Esophagus squamous epithelium (tissue), 5 donors: ENCODE measurements around the gene ULK4. TPM values are rescaled to one million over a fixed set of nuclear protein-coding genes. Genes with fewer than 3 reads are reported as not detected.

Experiments
- DNase-seq: peaks from one replicate; lab custom pipeline; 2025; lab: John Stamatoyannopoulos, UW
- H3K27ac ChIP-seq, 4 donors: fragments of 200-600 bp; sonication (generic); one replicate each; pipeline ENCODE4 v1.5.1; 2016 to 2019; ENCODE audit warnings: mild to moderate bottlenecking in 1 of 4
- H3K27me3 ChIP-seq, 4 donors: fragments of 200-600 bp; sonication (generic); 1 replicate in 3 of 4; 2 replicates in 1 of 4; pipeline versions ENCODE4 v1.5.1 to v1.6.0; 2017 to 2021; ENCODE audit warnings: antibody characterized with exemption in 1 of 4
- H3K36me3 ChIP-seq, 3 donors: fragments of 200-600 bp; sonication (generic); one replicate each; pipeline ENCODE4 v1.5.1; 2016 to 2019
- H3K4me1 ChIP-seq, 3 donors: fragments of 200-600 bp; sonication (generic); one replicate each; pipeline ENCODE4 v1.5.1; 2017 to 2019
- H3K4me3 ChIP-seq, 4 donors: fragments of 200-600 bp; sonication (generic); 1 replicate in 3 of 4; 2 replicates in 1 of 4; pipeline ENCODE4 v1.5.1; 2016 to 2019; ENCODE audit warnings: mild to moderate bottlenecking in 2 of 4, moderate library complexity in 1 of 4
- H3K9me3 ChIP-seq, 3 donors: fragments of 200-600 bp; sonication (generic); one replicate each; pipeline ENCODE4 v1.5.1; 2016 to 2019
- POLR2A ChIP-seq, 4 donors: fragments of 450-650 bp; IDR thresholded peaks; one replicate each; pipeline ENCODE4 v1.6.1; 2017; ENCODE audit warnings: antibody characterized with exemption in 4 of 4, mild to moderate bottlenecking in 4 of 4, moderate library complexity in 3 of 4
- WGBS, 2 donors: methylation state at CpG; one replicate each; pipeline ENCODE4 v1.1.5; 2018; 5-methylcytosine and 5-hydroxymethylcytosine counted together
- intact Hi-C: fragments of 100-400 bp; cut with DNase I; formaldehyde crosslinking; loops from one replicate; pipeline ENCODE4 v1.15.0; 2022
- total RNA-seq, 4 donors: library from RNA; depleted of rRNA; stranded (reverse); fragments of >200 nt; gene quantifications; one replicate each; pipeline ENCODE4 v1.1.0, GENCODE V29; 2016
- TF ChIP-seq, protein P1 (sequence below), 6 experiments: fragments of 450-650 bp in 4 of 6; fragments of 200-600 bp in 2 of 6; sonication (generic) in 2 of 6; IDR thresholded peaks; one replicate each; pipeline ENCODE4 v1.5.1; 2016 to 2019; ENCODE audit warnings: antibody characterized with exemption in 6 of 6, mild to moderate bottlenecking in 4 of 6, moderate library complexity in 4 of 6
- donor health status: DM: yes; HTN: yes; CAD: no.

ULK4 gene
- total RNA-seq, 4 donors from 2014 or later: 2.2 to 11.4 (median 7.9) TPM

DNA sequence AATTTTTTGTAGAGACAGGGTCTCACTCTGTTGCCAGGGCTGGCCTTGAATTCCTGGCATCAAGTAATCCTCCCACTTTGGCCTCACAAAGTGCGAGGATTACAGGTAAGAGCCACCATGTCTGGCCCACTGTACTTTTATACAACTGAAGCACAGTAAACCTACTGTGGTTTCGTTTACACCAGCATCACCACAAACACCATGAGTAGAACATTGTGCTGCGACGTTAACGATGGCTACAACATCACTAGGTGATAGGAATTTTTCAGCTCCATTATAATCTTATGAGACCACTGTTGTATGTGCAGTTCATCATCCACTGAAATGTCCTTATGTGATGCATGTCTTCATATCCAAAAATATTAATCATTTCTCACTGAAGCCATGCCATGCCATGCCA, 750.9 kb downstream of the ULK4 start:
- no peaks in the 10 kb centered on the region for H3K27me3 ChIP-seq
- peaks cover 0 to 9% (median 0%) of the 10 kb centered on the region in 3 donors for H3K36me3 ChIP-seq
- no peaks in the 10 kb centered on the region for H3K9me3 ChIP-seq
- intact Hi-C loops: loop anchor here (10.0 kb wide), 1 partner anchor 626 kb away; no protein-coding TSS in a partner anchor
- no peak for TF ChIP-seq POLR2A (IDR thresholded peaks at IDR 0.05)
- TF ChIP-seq, protein P1, sequence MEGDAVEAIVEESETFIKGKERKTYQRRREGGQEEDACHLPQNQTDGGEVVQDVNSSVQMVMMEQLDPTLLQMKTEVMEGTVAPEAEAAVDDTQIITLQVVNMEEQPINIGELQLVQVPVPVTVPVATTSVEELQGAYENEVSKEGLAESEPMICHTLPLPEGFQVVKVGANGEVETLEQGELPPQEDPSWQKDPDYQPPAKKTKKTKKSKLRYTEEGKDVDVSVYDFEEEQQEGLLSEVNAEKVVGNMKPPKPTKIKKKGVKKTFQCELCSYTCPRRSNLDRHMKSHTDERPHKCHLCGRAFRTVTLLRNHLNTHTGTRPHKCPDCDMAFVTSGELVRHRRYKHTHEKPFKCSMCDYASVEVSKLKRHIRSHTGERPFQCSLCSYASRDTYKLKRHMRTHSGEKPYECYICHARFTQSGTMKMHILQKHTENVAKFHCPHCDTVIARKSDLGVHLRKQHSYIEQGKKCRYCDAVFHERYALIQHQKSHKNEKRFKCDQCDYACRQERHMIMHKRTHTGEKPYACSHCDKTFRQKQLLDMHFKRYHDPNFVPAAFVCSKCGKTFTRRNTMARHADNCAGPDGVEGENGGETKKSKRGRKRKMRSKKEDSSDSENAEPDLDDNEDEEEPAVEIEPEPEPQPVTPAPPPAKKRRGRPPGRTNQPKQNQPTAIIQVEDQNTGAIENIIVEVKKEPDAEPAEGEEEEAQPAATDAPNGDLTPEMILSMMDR (IDR thresholded peaks at IDR 0.05): no peak
- H3K4me3 ChIP-seq: no peak overlapping the region
- no peak overlapping the region for H3K27ac ChIP-seq
- DNase-seq: no peak
- WGBS, 2 donors: 87 to 96% methylated on average over 5 of the region's 5 CpGs
- H3K4me1 ChIP-seq: peaks cover 0 to 82% (median 33%) of the 10 kb centered on the region in 3 donors

GRCh38 chr3:41209646-41210045, 752.3 kb downstream of the ULK4 start:
- 84% methylated on average over 5 of the region's 5 CpGs for WGBS, 2 donors
- H3K4me1 ChIP-seq: peaks cover 0 to 82% (median 46%) of the 10 kb centered on the region in 3 donors
- H3K27ac ChIP-seq: no peak overlapping the region
- no peaks in the 10 kb centered on the region for H3K27me3 ChIP-seq
- DNase-seq: no peak
- H3K9me3 ChIP-seq: no peaks in the 10 kb centered on the region
- intact Hi-C loops: loop anchor here (10.0 kb wide), 1 partner anchor 625 kb away; no protein-coding TSS in a partner anchor
- TF ChIP-seq, protein P1 (IDR thresholded peaks at IDR 0.05): no peak
- no peak for TF ChIP-seq POLR2A (IDR thresholded peaks at IDR 0.05)
- H3K36me3 ChIP-seq: peaks cover 0 to 9% (median 0%) of the 10 kb centered on the region in 3 donors
- no peak overlapping the region for H3K4me3 ChIP-seq

GRCh38 chr3:41208507-41209220, 753.2 kb downstream of the ULK4 start:
- Histone ChIP-seq H3K27ac (no peak overlapping the region), H3K36me3 (peaks cover 0 to 9% (median 0%) of the 10 kb centered on the region in 3 donors), H3K9me3 (no peaks in the 10 kb centered on the region), H3K4me3 (no peak overlapping the region), H3K4me1 (peaks cover under 1 to 82% (median 45%) of the 10 kb centered on the region in 3 donors), H3K27me3 (no peaks in the 10 kb centered on the region)
- no peak for DNase-seq
- WGBS, 2 donors: 51 to 64% methylated on average over 7 of the region's 7 CpGs
- intact Hi-C loops: no loop called here
- no peak for TF ChIP-seq POLR2A (IDR thresholded peaks at IDR 0.05)
- TF ChIP-seq, protein P1 (IDR thresholded peaks at IDR 0.05): no peak

GRCh38 chr3:41207355-41207754, 754.5 kb downstream of the ULK4 start:
- DNase-seq: no peak
- intact Hi-C loops: no loop called here
- WGBS, 2 donors: 14 to 21% methylated on average over 1 of the region's 1 CpG
- no peak overlapping the region for H3K27ac ChIP-seq
- H3K4me3 ChIP-seq: no peak overlapping the region
- H3K4me1 ChIP-seq: peaks cover 7 to 82% (median 47%) of the 10 kb centered on the region in 3 donors
- no peaks in the 10 kb centered on the region for H3K27me3 ChIP-seq
- H3K36me3 ChIP-seq: peaks cover 0 to 9% (median 0%) of the 10 kb centered on the region in 3 donors
- TF ChIP-seq POLR2A (IDR thresholded peaks at IDR 0.05): no peak
- TF ChIP-seq, protein P1 (IDR thresholded peaks at IDR 0.05): no peak
- no peaks in the 10 kb centered on the region for H3K9me3 ChIP-seq

- 70% methylated on average over 8 to 9 of the region's 9 CpGs for WGBS, 2 donors
- peaks cover 15 to 86% (median 47%) of the 10 kb centered on the region in 3 donors for H3K4me1 ChIP-seq
- no peak for TF ChIP-seq POLR2A (IDR thresholded peaks at IDR 0.05)
- TF ChIP-seq, protein P1 (IDR thresholded peaks at IDR 0.05): no peak
- intact Hi-C loops: no loop called here
- peaks cover 0 to 6% (median 0%) of the 10 kb centered on the region in 3 donors for H3K36me3 ChIP-seq
- no peak overlapping the region for H3K27ac ChIP-seq
- no peak for DNase-seq
- peak overlapping the region in 1 of 4 donors; percentile 18 for H3K4me3 ChIP-seq
- no peaks in the 10 kb centered on the region for H3K9me3 ChIP-seq
- no peaks in the 10 kb centered on the region for H3K27me3 ChIP-seq
These were observed 756.3 kb downstream of the ULK4 start for GRCh38 chr3:41205591-41205990.
